Tibial nerve (tissue), 4 donors: Measurements from ENCODE around the gene RNF2.

Experiments used
- EP300 ChIP-seq, 2 donors: sonication (generic); formaldehyde crosslinking; IDR thresholded peaks; one replicate each; pipeline ENCODE4 v1.6.1; 2017; ENCODE audit warnings: antibody characterized with exemption in 2 of 2, mild to moderate bottlenecking in 1 of 2
- POLR2A ChIP-seq, 2 donors: fragments of 450-650 bp; IDR thresholded peaks; one replicate each; pipeline ENCODE4 v1.6.1; 2017; ENCODE audit warnings: antibody characterized with exemption in 2 of 2, mild to moderate bottlenecking in 2 of 2, moderate library complexity in 2 of 2
- TF ChIP-seq, protein P1 (sequence below), 5 experiments: fragments of 200-600 bp in 3 of 5; fragments of 450-650 bp in 2 of 5; sonication (generic) in 3 of 5; IDR thresholded peaks; one replicate each; pipeline ENCODE4 v1.5.1; 2016 to 2019; ENCODE audit warnings: antibody characterized with exemption in 5 of 5, mild to moderate bottlenecking in 3 of 5, moderate library complexity in 2 of 5

DNA sequence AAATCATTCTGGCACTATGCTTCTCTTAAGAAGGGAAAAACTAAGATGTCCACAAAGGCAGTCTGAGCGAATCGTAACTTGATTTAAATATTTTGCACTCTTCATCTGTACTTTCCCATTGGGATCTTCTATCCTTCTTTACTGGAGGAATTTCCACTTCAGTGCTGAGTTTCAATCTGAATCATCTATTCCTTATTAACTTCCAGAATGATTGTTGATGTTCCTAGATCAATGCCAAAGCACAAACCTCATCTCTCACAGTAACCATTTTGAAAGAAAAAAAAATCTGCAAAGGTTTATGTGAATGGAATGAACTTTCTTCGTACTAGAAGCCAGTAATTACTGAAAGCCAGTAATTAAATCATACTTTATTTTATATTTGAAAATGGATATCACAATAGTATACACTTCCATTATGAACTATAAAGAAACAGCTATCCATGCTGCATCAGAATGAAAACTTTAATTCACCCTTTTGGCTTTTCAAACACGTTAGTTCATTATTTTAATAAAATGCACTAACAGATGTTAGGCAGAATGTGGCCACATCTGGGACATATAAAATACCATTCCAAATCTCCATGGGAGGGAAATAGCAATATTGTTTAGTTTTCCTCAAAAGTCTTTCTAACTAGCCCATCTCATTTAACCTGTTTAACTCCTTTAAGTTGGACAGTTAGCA, 5.5 kb upstream of the RNF2 start:
- TF ChIP-seq, protein P1, sequence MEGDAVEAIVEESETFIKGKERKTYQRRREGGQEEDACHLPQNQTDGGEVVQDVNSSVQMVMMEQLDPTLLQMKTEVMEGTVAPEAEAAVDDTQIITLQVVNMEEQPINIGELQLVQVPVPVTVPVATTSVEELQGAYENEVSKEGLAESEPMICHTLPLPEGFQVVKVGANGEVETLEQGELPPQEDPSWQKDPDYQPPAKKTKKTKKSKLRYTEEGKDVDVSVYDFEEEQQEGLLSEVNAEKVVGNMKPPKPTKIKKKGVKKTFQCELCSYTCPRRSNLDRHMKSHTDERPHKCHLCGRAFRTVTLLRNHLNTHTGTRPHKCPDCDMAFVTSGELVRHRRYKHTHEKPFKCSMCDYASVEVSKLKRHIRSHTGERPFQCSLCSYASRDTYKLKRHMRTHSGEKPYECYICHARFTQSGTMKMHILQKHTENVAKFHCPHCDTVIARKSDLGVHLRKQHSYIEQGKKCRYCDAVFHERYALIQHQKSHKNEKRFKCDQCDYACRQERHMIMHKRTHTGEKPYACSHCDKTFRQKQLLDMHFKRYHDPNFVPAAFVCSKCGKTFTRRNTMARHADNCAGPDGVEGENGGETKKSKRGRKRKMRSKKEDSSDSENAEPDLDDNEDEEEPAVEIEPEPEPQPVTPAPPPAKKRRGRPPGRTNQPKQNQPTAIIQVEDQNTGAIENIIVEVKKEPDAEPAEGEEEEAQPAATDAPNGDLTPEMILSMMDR (IDR thresholded peaks at IDR 0.05) = no peak
- TF ChIP-seq EP300 (IDR thresholded peaks at IDR 0.05) (no peak), POLR2A (IDR thresholded peaks at IDR 0.05) (no peak)
